Body of pancreas (tissue), 4 donors: ENCODE data around the gene ZNF320. TPM values are rescaled to one million over a fixed set of nuclear protein-coding genes. Genes with fewer than 3 reads are reported as not detected.
A peak's percentile ranks its signal among the peaks of the same experiment; 100 is the strongest.
"Not testable (repeated sequence)": the region's sequence is repeated elsewhere in the genome, so short reads cannot be mapped to it uniquely, and the experiment has no call there.

Source experiments
- ATAC-seq: fragments of 150-250 bp; one replicate; pipeline ENCODE4 v1.9.1; 2016
- DNase-seq, 4 donors: peaks; one replicate each; pipeline ENCODE4 v3.0.0-alpha.2; 2019
- H3K27ac ChIP-seq, 4 donors: fragments of 200-600 bp; sonication (generic); 1 replicate in 3 of 4; 2 replicates in 1 of 4; pipeline versions ENCODE4 v1.5.1 to v1.6.1; 2016 to 2019; ENCODE audit warnings: mild to moderate bottlenecking in 1 of 4, mixed read lengths in 1 of 4, moderate library complexity in 1 of 4
- H3K27me3 ChIP-seq, 2 donors: fragments of 200-600 bp; sonication (generic); one replicate each; pipeline ENCODE4 v1.6.0; 2016; ENCODE audit warnings: mild to moderate bottlenecking in 1 of 2
- H3K36me3 ChIP-seq, 2 donors: fragments of 200-600 bp; sonication (generic); replicated peaks in 1 of 2; 2 replicates each; pipeline ENCODE4 v1.5.1; 2016; ENCODE audit warnings: low read depth in 2 of 2; ENCODE audit not compliant: insufficient read depth in 1 of 2
- H3K4me1 ChIP-seq: fragments of 200-600 bp; sonication (generic); one replicate; pipeline ENCODE4 v1.6.0; 2016
- H3K4me3 ChIP-seq, 2 donors: fragments of 200-600 bp; sonication (generic); 1 replicate in 1 of 2; 2 replicates in 1 of 2; pipeline ENCODE4 v1.5.1; 2016 to 2019
- H3K9me3 ChIP-seq, 3 donors: fragments of 200-600 bp; sonication (generic); 1 replicate in 2 of 3; 2 replicates in 1 of 3; pipeline ENCODE4 v1.5.1; 2016
- POLR2A ChIP-seq, 3 donors: fragments of 450-650 bp; IDR thresholded peaks; one replicate each; pipeline ENCODE4 v1.6.1; 2016; ENCODE audit warnings: antibody characterized with exemption in 3 of 3, mild to moderate bottlenecking in 2 of 3
- WGBS, 2 donors: methylation state at CpG; one replicate each; pipeline ENCODE4 v1.1.5; 2017; 5-methylcytosine and 5-hydroxymethylcytosine counted together
- intact Hi-C: fragments of 100-400 bp; cut with DNase I; formaldehyde crosslinking; loops from one replicate; pipeline ENCODE4 v1.15.1; 2023
- total RNA-seq, 2 donors: library from RNA; depleted of rRNA; stranded (reverse); fragments of >200 nt; gene quantifications; one replicate each; pipeline ENCODE4 v1.1.0, GENCODE V29; 2016
- TF ChIP-seq, protein P1 (sequence below), 7 experiments: fragments of 450-650 bp in 4 of 7; fragments of 200-600 bp in 3 of 7; sonication (generic) in 3 of 7; IDR thresholded peaks; one replicate each; pipeline ENCODE4 v1.5.1; 2016 to 2019; ENCODE audit warnings: antibody characterized with exemption in 7 of 7

The ZNF320 gene
- total RNA-seq, 2 donors from 2014 or later = 2.3 to 9.2 TPM

DNA sequence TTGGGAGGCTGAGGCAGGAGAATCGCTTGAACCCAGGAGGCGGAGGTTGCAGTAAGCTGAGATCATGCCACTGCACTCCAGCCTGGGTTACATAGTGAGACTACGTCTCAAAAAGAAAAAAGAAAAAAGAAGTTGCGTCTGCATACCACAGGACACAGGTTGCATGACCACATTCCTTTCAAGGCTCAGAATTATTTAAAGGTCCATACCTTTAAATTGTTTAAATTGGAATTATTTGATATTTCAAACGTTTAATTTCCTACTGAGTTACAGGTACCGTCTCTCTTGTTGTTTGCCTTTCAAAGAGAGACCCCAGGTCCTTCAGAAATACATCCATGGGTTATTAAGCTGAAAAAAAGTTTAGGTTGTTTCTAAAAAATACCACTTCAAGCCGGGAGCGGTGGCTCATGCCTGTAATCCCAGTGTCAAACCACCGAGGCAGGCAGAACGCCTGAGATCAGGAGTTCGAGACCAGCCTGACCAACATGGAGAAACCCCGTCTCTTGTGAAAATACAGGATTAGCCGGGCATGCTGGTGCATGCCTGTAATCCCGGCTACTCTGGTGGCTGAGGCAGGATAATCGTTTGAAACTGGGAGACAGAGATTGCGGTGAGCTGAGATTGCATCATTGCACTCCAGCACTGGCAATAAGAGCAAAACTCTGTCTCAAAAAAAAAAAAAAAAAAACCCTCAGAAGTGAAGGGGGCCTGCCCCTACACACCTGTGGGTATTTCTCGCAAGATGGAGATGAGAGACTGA is 46.6 kb upstream of the ZNF320 start:
- H3K27ac ChIP-seq = peak overlapping the region; percentile 58 to 89 (median 87)
- H3K9me3 ChIP-seq = peaks cover 0 to 27% (median 6%) of the 10 kb centered on the region in 3 donors
- H3K36me3 ChIP-seq = no peaks in the 10 kb centered on the region
- intact Hi-C loops = no loop called here
- no peak overlapping the region for H3K4me3 ChIP-seq
- no peak for TF ChIP-seq POLR2A (IDR thresholded peaks at IDR 0.05)
- TF ChIP-seq, protein P1, sequence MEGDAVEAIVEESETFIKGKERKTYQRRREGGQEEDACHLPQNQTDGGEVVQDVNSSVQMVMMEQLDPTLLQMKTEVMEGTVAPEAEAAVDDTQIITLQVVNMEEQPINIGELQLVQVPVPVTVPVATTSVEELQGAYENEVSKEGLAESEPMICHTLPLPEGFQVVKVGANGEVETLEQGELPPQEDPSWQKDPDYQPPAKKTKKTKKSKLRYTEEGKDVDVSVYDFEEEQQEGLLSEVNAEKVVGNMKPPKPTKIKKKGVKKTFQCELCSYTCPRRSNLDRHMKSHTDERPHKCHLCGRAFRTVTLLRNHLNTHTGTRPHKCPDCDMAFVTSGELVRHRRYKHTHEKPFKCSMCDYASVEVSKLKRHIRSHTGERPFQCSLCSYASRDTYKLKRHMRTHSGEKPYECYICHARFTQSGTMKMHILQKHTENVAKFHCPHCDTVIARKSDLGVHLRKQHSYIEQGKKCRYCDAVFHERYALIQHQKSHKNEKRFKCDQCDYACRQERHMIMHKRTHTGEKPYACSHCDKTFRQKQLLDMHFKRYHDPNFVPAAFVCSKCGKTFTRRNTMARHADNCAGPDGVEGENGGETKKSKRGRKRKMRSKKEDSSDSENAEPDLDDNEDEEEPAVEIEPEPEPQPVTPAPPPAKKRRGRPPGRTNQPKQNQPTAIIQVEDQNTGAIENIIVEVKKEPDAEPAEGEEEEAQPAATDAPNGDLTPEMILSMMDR (IDR thresholded peaks at IDR 0.05) = no peak
- 44 to 57% methylated on average over 17 of the region's 17 CpGs for WGBS, 2 donors
- DNase-seq (no peak), ATAC-seq (no peak)
- H3K27me3 ChIP-seq = no peaks in the 10 kb centered on the region
- peaks cover 47% of the 10 kb centered on the region for H3K4me1 ChIP-seq

DNA sequence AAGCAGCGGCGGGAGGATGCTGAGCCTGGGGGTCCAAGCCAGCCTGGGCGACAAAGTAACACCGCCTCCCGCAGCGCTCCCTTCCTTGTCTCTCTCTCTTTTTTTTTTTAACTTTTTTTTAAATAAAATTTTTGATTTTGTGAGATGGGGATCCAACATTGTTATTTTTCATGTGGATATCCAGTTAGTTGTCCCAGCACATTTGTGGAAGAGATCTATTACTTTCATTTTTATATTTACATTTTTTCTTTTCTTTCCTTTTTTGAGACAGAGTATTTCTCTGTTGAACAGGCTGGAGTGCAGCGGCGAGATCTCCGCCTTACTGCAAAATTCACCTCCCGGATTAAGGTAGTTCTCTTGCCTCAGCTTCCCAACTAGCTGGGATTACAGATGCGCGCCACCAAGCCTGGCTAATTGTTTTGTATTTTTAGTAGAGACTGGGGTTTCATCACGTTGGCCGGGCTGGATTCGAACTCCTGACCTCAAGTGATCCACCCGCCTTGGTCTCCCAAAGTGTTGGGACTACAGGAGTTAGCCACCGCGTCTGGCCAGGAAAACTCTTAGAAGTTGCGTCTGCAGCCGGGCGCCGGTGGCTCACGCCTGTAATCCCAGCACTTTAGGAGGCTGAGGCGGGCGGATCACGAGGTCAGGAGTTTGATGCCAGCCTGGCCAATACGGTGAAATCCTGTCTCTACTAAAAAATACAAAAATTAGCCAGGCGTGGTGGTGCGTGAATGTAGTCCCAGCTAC is 45.9 kb upstream of the ZNF320 start:
- Histone ChIP-seq H3K4me1 (peaks cover 51% of the 10 kb centered on the region), H3K9me3 (peaks cover 0 to 20% (median 5%) of the 10 kb centered on the region in 3 donors), H3K4me3 (peak overlapping the region; percentile 36 to 78), H3K27me3 (no peaks in the 10 kb centered on the region), H3K27ac (peak overlapping the region; percentile 79 to 89 (median 87)), H3K36me3 (no peaks in the 10 kb centered on the region)
- ATAC-seq = no peak
- intact Hi-C loops = no loop called here
- WGBS, 2 donors = 65 to 67% methylated on average over 28 to 29 of the region's 29 CpGs
- no peak for DNase-seq
- TF ChIP-seq, protein P1 (IDR thresholded peaks at IDR 0.05) = no peak
- TF ChIP-seq POLR2A (IDR thresholded peaks at IDR 0.05) = no peak

DNA sequence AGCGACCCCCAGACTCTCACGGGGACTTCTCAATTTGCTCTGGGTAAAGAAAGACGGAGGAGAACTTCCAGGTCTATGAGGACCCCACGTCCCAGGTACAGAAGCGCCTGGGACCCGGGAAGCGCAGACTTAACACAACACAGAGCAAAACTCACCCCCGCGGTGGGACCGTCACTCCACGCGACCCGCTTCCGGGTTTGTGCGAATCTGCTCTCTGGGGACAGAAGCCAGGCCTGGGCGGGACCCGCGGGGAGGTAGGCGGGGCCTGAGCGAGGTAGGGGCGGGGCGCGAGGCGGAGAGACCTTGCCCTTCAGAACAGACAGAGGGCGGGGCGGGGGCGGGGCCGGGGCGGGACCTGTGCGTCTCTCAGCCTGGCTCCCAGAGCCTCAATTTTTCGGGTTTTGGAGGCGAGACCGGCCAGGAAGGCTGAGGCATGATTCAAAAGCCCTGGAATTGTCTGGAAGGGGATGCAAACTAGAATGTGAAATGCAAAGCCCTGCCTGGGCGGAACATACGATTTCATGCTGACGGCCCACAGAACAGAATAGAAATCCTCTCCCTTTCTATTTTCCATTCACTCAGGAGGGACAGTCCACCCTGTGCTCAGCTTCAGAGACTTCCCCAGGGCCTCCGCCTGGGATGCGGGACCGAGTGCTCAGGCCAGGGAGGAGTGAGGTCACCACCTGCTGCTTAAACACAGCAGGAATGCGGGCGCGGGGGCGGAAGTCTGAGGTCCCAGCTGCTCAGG is 45.1 kb upstream of the ZNF320 start:
- intact Hi-C loops = no loop called here
- peaks cover 59% of the 10 kb centered on the region for H3K4me1 ChIP-seq

DNA sequence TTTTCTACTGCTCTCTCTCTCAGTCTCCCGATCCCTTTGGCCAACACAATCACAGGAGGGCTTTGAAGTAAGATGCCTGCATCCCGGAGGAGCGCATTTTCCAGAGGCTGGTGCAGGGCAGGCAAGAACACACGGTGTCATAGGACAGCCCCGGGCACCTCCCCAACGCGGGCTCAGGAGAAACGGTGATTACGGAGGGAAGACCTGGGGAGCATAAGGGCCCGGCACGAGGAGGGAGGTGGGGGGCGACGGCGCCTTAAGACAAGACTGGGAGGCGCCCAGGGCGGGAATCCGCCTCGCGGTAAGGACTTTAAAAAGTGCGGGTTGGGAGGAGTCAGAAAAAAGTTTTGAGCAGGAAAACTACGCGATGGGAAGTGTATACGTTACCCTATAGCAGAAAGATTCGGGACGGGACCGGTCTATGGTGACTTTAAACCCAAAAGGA is 44.5 kb upstream of the ZNF320 start:
- DNase-seq (peak; percentile 26 to 38 (median 27)), ATAC-seq (peak; percentile 18)
- H3K4me3 ChIP-seq = peak overlapping the region; percentile 76 to 78
- H3K9me3 ChIP-seq = peaks cover 0 to 11% (median 0%) of the 10 kb centered on the region in 3 donors
- no peaks in the 10 kb centered on the region for H3K27me3 ChIP-seq
- WGBS, 2 donors = 0% methylated on average over 26 of the region's 26 CpGs
- TF ChIP-seq, protein P1 (IDR thresholded peaks at IDR 0.05) = no peak
- TF ChIP-seq POLR2A (IDR thresholded peaks at IDR 0.05) = no peak
- intact Hi-C loops = no loop called here
- peaks cover 65% of the 10 kb centered on the region for H3K4me1 ChIP-seq
- peak overlapping the region; percentile 79 to 89 (median 87) for H3K27ac ChIP-seq
- H3K36me3 ChIP-seq = no peaks in the 10 kb centered on the region

More for the DNA sequence above, 45.1 kb upstream of the ZNF320 start:
- DNase-seq (peak; percentile 93 to 97 (median 96)), ATAC-seq (peak; percentile 96)
- Histone ChIP-seq H3K27me3 (no peaks in the 10 kb centered on the region), H3K4me3 (peak overlapping the region; percentile 76 to 78), H3K36me3 (no peaks in the 10 kb centered on the region), H3K27ac (peak overlapping the region; percentile 79 to 89 (median 87)), H3K9me3 (peaks cover 0 to 13% (median 0%) of the 10 kb centered on the region in 3 donors)
- WGBS, 2 donors = 0 to 1% methylated on average over 27 to 41 of the region's 43 CpGs
- TF ChIP-seq POLR2A (IDR thresholded peaks at IDR 0.05) = peak; percentile 76 to 93 (median 93)
- TF ChIP-seq, protein P1 (IDR thresholded peaks at IDR 0.05) = no peak

DNA sequence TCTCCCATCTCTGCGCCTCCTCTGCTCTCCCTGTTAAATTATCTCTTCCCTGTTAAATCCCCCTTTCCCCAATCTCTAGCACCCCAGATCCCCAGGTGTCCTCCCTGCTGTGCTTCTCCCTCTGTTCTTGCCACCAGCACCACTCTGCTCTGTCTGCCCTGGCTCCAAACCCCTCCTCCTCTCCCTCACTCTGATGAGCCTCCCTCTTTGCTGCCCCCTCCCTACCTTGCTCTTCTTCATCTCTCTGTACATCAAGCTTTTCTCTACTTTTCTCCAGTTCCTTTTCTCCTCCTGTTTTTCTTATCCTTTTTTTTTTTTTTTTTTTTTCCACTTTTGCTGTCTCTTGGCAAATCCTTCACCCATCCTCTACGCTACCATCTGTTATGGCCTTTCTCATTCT is 44.1 kb upstream of the ZNF320 start:
- H3K9me3 ChIP-seq, H3K27me3 ChIP-seq, H3K36me3 ChIP-seq, DNase-seq, ATAC-seq, intact Hi-C loops: not testable (repeated sequence)
- Histone ChIP-seq H3K4me3 (peak overlapping the region in 1 of 2 donors; percentile 78), H3K4me1 (peaks cover 69% of the 10 kb centered on the region), H3K27ac (peak overlapping the region in 3 of 4 donors; percentile 85 to 89 (median 89))
- 32 to 43% methylated on average over 2 of the region's 2 CpGs for WGBS, 2 donors

DNA sequence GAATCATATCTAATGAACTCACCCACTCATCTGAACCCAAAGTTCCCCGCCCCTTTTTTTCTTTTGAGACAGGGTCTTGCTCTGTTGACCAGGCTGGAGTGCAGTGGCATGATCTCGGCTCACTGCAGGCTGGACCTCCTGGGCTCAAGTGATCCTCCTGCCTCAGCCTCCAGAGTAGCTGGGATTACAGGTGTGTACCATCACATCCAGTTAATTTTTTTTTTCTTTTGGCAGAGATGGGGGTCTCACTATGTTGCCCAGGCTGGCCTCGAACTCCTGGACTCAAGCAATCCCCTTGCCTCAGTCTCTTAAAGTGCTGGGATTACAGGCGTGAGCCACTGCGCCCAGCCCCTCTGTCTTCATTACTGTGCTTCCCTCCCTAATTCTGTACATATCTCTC is 43.5 kb upstream of the ZNF320 start:
- H3K27me3 ChIP-seq, H3K36me3 ChIP-seq, intact Hi-C loops, DNase-seq, H3K9me3 ChIP-seq, H3K4me3 ChIP-seq, ATAC-seq: not testable (repeated sequence)
- peak overlapping the region in 2 of 4 donors; percentile 89 for H3K27ac ChIP-seq
- peaks cover 75% of the 10 kb centered on the region for H3K4me1 ChIP-seq
- 75 to 79% methylated on average over 5 of the region's 5 CpGs for WGBS, 2 donors
